Skeletal muscle satellite cell (primary cell): ENCODE data around the gene APCDD1L.
"Not testable (repeated sequence)": the region's sequence is repeated elsewhere in the genome, so short reads cannot be mapped to it uniquely, and the experiment has no call there.

Experiments used
- H3K27me3 ChIP-seq: 2 replicates; pipeline ENCODE4 v1.7.0; 2013; ENCODE audit warnings: low read length; ENCODE audit not compliant: control insufficient read depth, insufficient read depth
- H3K36me3 ChIP-seq: 2 replicates; pipeline ENCODE4 v1.7.0; 2013; ENCODE audit warnings: mild to moderate bottlenecking, control low read depth, low read length; ENCODE audit not compliant: insufficient read depth
- H3K4me1 ChIP-seq: 2 replicates; pipeline ENCODE4 v1.7.0; 2013; ENCODE audit warnings: low read length; ENCODE audit not compliant: control insufficient read depth, insufficient read depth
- H3K4me2 ChIP-seq: 2 replicates; pipeline ENCODE4 v1.7.0; 2013; ENCODE audit warnings: mild to moderate bottlenecking, low read length
- H3K4me3 ChIP-seq: 2 replicates; pipeline ENCODE4 v1.7.0; 2013; ENCODE audit warnings: low read length
- H3K9ac ChIP-seq: 2 replicates; pipeline ENCODE4 v1.7.0; 2013; ENCODE audit warnings: mild to moderate bottlenecking, low read depth, low read length, moderate library complexity
- H3K9me3 ChIP-seq: replicated peaks from 2 replicates; pipeline ENCODE4 v1.7.0; 2013; ENCODE audit warnings: mild to moderate bottlenecking, control low read depth, low read length

Gene APCDD1L

DNA sequence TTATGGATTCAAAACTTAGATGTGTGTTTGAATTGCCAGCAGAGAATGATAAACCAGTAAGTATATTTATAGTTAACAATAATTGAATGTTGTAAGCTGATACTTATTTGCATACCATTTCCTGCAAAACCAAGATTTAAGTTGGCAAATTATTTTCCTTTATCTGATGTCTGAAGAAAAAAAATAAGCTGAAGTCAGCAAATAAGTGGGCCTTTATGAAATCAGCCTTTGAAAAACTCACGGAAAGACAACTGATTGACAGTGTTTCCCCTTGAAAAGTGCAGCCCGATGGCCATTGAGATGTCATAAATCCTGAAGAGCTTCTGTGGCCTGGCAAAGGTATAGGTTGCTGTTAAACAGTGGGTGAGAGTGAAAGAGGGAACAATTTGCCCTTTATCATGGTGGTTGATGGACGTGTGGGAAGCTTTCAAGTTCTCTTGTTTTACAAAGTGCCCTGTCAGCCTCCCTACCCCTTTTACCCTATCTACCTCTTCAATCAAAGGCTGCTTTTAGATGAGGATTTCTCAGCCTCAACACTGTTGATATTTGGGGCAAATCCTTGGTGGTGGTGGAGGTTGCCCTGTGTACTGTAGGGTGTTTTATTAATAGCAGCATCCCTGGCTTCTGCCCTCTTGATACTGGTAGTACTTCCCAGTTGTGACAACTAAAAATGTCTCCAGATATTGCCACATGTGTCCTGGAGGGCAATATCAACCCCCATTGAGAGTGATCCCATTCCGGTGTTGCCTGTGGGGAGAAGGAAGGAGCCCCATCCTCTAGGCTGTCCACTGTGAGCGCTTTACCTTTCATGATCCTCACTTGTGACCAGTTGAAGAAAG lies 76.0 kb downstream of the APCDD1L start:
- Histone ChIP-seq H3K4me1 (peaks cover 2% of the 10 kb centered on the region), H3K27me3 (no peaks in the 10 kb centered on the region), H3K9me3 (no peaks in the 10 kb centered on the region), H3K9ac (no peak overlapping the region), H3K4me3 (no peak overlapping the region), H3K4me2 (no peak overlapping the region), H3K36me3 (peaks cover 46% of the 10 kb centered on the region)

GRCh38 chr20:58436868-58437645 lies 78.1 kb downstream of the APCDD1L start:
- no peak overlapping the region for H3K9ac ChIP-seq

DNA sequence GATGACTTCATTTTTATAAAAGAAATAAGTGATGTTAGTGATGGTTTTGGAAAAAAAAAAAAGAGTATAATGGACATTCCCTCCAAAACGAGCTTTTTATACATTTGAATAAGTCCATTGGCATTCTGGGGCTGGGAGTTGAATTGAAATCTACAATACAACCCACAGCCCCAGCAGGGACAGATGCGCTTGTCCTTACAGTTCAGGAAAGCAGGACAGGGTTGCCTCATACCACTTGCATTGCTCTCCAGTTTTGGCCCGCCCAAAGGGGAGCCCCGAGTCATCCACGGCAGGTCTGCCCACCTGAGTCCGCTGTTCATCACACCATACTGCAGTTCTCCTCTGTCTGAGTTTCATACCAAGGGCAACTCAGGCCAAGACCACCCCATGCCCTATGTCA lies 80.0 kb downstream of the APCDD1L start:
- Histone ChIP-seq H3K36me3 (peaks cover 21% of the 10 kb centered on the region), H3K4me2 (no peak overlapping the region), H3K9ac (no peak overlapping the region), H3K4me3 (no peak overlapping the region), H3K9me3 (no peaks in the 10 kb centered on the region), H3K4me1 (peaks cover 15% of the 10 kb centered on the region), H3K27me3 (no peaks in the 10 kb centered on the region)

More at GRCh38 chr20:58436868-58437645, 78.1 kb downstream of the APCDD1L start:
- H3K4me3 ChIP-seq, result no peak overlapping the region
- H3K27me3 ChIP-seq, result no peaks in the 10 kb centered on the region
- H3K4me1 ChIP-seq, result peaks cover 13% of the 10 kb centered on the region
- no peaks in the 10 kb centered on the region for H3K9me3 ChIP-seq
- peaks cover 28% of the 10 kb centered on the region for H3K36me3 ChIP-seq
- H3K4me2 ChIP-seq, result no peak overlapping the region

GRCh38 chr20:58434326-58434725 lies 80.9 kb downstream of the APCDD1L start:
- H3K4me2 ChIP-seq, result no peak overlapping the region

DNA sequence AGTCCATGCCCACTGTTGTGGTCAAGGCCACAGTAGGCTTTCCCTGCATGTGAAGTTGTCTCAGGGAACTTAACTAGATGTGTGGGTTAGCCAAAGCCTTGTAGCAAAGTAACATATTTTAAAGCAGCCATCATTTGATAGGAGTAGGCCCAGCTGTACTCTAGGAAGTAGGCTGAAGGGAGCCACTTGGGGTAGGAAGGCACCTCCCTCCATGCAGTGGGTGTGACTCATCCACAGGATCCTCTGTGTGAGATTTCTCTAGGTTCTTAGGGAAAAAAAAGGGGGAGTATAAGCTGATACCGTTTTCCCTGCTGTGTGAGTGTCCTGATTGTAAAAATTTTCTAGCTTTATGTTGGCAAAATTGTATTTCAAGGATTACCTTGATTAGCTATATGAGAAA lies 81.4 kb downstream of the APCDD1L start:
- H3K36me3 ChIP-seq, result peaks cover 7% of the 10 kb centered on the region

More at GRCh38 chr20:58434326-58434725, 80.9 kb downstream of the APCDD1L start:
- no peak overlapping the region for H3K4me3 ChIP-seq
- peaks cover 15% of the 10 kb centered on the region for H3K4me1 ChIP-seq
- no peaks in the 10 kb centered on the region for H3K9me3 ChIP-seq
- peaks cover 12% of the 10 kb centered on the region for H3K36me3 ChIP-seq
- H3K9ac ChIP-seq, result no peak overlapping the region
- no peaks in the 10 kb centered on the region for H3K27me3 ChIP-seq

GRCh38 chr20:58433029-58433647 lies 82.1 kb downstream of the APCDD1L start:
- Histone ChIP-seq H3K4me1 (peaks cover 15% of the 10 kb centered on the region), H3K36me3 (peaks cover 3% of the 10 kb centered on the region), H3K4me2 (no peak overlapping the region), H3K4me3 (no peak overlapping the region), H3K9ac (no peak overlapping the region), H3K9me3 (no peaks in the 10 kb centered on the region), H3K27me3 (no peaks in the 10 kb centered on the region)

More for the DNA sequence above, 81.4 kb downstream of the APCDD1L start:
- Histone ChIP-seq H3K4me1 (peaks cover 15% of the 10 kb centered on the region), H3K4me3 (no peak overlapping the region), H3K9ac (no peak overlapping the region), H3K27me3 (no peaks in the 10 kb centered on the region), H3K9me3 (no peaks in the 10 kb centered on the region), H3K4me2 (no peak overlapping the region)

DNA sequence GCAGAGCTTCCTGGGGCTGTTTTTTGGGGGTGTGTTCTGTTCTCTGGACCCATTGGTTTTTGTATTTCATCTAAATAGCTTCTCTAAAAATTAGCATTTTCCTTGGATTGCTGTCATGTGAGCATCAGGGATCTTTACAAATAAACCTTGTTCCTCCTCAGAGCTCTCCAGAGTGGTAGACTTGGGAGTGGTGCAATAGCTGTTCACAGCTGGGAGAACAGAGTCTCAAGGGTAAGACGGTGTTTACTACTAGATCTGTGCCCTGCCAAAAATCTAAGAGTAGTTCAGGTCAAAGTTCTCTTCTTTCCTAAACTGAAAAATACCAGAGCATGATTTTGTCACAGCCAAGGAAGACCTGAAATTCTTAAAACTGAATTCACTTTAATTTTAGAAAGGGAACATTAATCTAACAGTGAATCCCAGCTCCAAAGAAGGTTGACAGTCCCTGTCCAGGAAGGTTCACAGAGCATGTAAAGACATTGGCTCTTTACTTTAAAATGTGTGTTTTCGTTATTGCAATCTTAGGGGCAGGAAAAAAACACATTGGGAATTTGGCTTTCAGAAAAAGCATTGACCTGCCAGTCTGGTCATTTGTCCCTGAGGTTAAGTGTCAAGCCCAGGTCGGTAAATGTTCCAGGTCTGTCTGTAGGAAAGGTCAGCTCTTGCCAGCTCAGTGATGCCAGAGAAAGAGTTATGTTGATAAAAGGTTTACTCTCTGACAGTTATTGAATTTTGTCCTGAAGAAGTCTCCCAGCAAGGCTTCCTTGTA lies 82.8 kb downstream of the APCDD1L start:
- Histone ChIP-seq H3K9ac (no peak overlapping the region), H3K4me1 (peaks cover 15% of the 10 kb centered on the region), H3K4me3 (no peak overlapping the region), H3K4me2 (no peak overlapping the region), H3K9me3 (no peaks in the 10 kb centered on the region), H3K36me3 (peaks cover 3% of the 10 kb centered on the region), H3K27me3 (no peaks in the 10 kb centered on the region)

DNA sequence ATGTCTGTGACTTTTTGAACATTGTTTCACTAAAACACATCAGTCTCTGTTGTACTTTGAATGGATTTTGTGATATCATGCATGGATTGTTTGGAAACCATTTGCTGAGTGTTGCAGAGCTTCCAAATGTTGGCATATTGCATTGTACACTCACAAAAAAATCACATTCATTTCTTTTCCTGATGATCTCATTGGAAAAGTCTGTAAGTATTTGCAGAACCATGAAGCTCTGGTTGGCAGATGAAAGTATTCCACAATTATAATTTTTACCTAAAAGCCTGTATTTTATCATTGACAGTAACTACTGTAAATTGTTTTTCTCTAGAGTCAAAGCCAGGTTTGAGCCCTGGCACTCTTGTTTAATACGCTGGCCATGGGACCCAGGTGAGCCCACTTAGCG lies 84.1 kb downstream of the APCDD1L start:
- no peak overlapping the region for H3K4me3 ChIP-seq
- no peaks in the 10 kb centered on the region for H3K27me3 ChIP-seq
- peaks cover 15% of the 10 kb centered on the region for H3K4me1 ChIP-seq
- no peak overlapping the region for H3K4me2 ChIP-seq
- H3K9me3 ChIP-seq, result no peaks in the 10 kb centered on the region
- no peak overlapping the region for H3K9ac ChIP-seq
- peaks cover 10% of the 10 kb centered on the region for H3K36me3 ChIP-seq

DNA sequence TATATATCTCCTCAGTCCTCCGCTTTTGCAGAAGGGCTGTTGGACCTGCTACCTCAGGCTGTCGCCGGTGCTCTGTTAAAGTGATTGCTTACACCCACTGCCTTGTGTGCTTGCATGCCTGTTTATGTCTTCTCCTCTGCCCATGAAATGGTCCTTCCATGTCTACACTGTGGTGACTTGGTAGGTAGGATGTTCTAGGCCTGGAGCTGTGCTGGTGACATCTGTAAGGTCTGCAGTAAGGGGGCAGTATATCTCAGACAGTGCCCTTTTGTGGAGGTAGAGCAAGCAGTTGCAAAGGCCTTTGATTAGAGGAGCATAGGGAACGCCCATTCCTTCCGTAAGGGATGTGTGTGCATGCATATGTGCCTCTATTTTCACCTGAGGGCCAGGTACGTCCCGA lies 85.9 kb downstream of the APCDD1L start:
- Histone ChIP-seq H3K27me3 (no peaks in the 10 kb centered on the region), H3K4me3 (no peak overlapping the region), H3K9me3 (no peaks in the 10 kb centered on the region), H3K36me3 (peaks cover 11% of the 10 kb centered on the region), H3K4me1 (peaks cover 15% of the 10 kb centered on the region), H3K9ac (no peak overlapping the region), H3K4me2 (no peak overlapping the region)

DNA sequence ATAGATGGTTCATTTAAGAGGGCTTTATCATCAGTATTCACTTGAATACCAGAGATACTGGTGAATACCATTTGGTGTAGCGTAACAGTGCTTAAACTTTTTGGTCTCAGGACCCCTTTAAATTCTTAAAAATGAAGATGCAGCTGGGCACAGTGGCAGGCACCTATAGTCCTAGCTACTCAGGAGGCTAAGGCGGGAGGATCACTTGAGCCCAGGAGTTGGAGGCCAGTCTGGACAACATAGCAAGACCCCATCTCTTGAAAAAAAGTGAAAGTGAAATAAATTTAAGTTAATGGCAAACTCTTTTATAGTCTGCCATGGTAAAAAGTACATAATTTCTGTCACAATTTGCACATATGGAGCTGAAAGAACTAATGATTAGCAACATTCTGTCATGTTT lies 86.8 kb downstream of the APCDD1L start:
- H3K4me2 ChIP-seq, result no peak overlapping the region
- H3K9me3 ChIP-seq, result no peaks in the 10 kb centered on the region
- H3K4me1 ChIP-seq, result peaks cover 5% of the 10 kb centered on the region
- peaks cover 15% of the 10 kb centered on the region for H3K36me3 ChIP-seq
- H3K9ac ChIP-seq, result no peak overlapping the region
- H3K27me3 ChIP-seq, result no peaks in the 10 kb centered on the region
- no peak overlapping the region for H3K4me3 ChIP-seq

DNA sequence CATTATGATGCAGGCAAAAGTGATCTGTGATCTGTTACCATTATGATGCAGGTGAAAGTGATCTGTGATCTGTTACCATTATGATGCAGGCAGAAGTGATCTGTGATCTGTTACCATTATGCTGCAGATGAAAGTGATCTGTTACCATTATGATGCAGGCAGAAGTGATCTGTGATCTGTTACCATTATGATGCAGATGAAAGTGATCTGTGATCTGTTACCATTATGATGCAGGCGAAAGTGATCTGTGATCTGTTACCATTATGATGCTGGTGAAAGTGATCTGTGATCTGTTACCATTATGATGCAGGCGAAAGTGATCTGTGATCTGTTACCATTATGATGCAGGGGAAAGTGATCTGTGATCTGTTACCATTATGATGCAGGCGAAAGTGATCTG lies 87.6 kb downstream of the APCDD1L start:
- not testable (repeated sequence) for H3K27me3 ChIP-seq, H3K9me3 ChIP-seq, H3K4me1 ChIP-seq, H3K4me3 ChIP-seq, H3K4me2 ChIP-seq, H3K9ac ChIP-seq
- peaks cover 15% of the 10 kb centered on the region for H3K36me3 ChIP-seq
